ENCODE measurements around the gene SHISA8. TPM values are rescaled to one million over a fixed set of nuclear protein-coding genes. Genes with fewer than 3 reads are reported as not detected.

The SHISA8 gene
- total RNA-seq, 1 experiment from 2014 or later, result 3.2 TPM

DNA sequence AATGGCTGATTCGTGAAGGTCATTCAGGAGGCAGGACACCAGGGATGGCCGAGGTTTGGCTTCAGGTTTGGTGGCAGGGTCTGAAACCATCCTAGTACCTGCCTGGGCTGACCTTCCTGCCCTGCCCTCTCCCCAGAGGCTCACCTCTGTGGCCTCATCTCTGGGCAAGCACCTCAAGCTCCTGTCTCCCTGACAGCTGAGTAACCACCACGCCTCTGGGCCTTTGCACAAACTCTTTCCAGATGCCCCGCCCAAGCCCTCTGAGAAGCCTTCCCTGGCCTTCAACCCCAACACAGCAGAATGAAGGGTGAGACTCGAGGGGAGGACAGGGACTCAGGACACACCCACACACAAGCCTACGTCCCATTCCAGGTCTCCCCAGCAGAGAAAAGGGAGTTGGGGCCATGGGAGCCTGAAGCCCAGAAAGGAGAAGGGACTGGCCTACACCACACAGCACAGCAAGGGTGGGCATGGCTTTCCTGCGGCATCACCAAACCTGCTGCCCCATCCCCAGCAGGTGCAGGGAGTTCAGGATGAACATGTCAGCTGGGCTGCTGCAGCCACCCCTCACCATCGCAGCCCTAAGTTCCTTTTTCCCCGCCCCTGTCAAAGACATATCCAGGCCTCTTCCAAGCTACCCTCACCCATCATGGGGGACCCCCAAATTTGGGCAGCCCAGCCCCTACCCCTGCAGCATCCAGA lies 2.4 kb downstream of the SHISA8 start:
- peak; percentile 63 for DNase-seq
- H3K36me3 ChIP-seq (replicated peaks; ENCODE audit: control insufficient read depth, insufficient read depth, low read length), result peaks cover 3% of the 10 kb centered on the region
- peaks cover 85% of the 10 kb centered on the region for H3K27me3 ChIP-seq (ENCODE audit: control insufficient read depth, insufficient read depth, low read length)

DNA sequence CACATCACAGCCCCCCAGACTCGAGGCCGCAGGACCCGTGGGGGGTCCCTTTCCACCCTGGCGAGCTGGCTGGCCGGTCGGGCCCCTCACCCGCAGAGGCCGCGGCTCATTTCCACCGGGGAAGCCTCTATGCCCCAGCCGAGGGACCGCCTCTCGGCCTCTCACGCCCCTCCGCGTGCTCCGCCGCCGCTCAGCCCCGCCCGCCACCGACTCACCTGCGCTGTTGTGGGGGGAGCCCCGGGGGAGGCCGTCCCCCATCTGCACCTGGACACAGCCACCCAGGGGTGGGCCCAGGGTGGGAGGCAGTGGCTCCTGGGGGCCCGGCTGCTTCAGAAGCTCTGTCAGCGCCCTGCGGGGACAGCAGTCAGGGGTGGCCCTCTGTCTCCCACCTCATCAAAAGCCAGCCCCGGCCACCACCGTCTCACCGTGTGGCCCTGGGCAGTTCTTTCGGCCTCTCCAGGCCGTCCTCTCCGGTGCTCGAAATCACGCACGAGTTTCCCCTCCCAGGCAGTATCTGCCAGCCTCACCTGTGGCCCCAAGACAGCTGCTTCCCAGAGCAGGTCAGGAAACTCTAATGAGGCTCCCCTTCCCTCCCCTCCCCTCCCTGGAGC lies 3.8 kb downstream of the SHISA8 start:
- Histone ChIP-seq H3K27me3 (ENCODE audit: control insufficient read depth, insufficient read depth, low read length) (peaks cover 76% of the 10 kb centered on the region), H3K36me3 (replicated peaks; ENCODE audit: control insufficient read depth, insufficient read depth, low read length) (peaks cover 3% of the 10 kb centered on the region), H3K4me3 (ENCODE audit: insufficient read depth, low read depth, low read length) (no peak overlapping the region)
- DNase-seq, result peak; percentile 85

More for the DNA sequence above, 2.4 kb downstream of the SHISA8 start:
- H3K4me3 ChIP-seq (ENCODE audit: insufficient read depth, low read depth, low read length), result no peak overlapping the region

DNA sequence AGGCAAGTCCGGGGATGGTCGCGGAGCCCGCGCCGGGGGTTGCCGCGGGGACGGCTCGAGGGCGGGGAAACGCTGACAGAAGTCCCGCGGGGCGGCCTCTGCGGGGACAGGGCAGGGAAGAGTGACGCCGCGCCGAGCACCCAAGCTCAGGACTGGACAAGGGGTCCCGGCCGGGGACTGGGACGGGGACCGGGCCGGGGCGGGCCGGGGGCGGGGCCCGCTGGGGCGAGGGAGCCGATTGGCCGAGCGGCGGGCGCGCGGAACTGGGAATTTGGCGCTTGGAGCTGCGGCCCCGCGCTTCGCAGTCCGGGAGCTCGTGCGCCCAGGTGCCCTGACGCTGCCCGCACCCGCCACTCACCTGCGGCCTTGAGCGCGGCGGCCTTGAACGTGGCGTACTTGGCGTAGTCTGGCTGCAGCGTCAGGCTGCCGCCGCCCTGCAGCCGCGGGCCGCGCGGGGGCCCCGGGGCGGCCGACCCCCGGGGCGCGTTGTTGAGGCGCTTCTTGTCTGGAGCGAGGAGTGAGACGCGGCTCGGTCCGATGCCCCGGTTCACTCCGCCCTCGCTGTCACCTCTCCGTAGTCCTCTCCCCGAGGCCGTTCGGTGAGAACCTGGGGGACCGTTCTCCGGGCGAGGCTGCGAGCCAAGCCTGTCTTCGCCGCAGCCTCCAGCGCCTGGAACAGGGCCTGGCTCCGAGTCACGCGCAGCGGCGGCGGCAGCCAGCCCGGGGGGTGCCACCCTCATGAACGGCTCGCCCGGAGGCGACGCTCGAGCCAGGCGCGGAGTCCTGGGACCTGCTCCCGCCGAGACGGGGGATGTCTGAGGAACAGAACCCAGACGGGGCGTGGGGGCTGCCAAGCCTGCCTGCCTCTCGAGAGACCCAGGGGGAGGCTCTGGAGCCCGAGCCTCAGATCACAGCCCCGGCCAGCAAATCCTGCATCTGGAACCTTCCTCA lies 4.5 kb downstream of the SHISA8 start:
- Histone ChIP-seq H3K36me3 (replicated peaks; ENCODE audit: control insufficient read depth, insufficient read depth, low read length) (peaks cover 9% of the 10 kb centered on the region), H3K27me3 (ENCODE audit: control insufficient read depth, insufficient read depth, low read length) (peaks cover 68% of the 10 kb centered on the region), H3K4me3 (ENCODE audit: insufficient read depth, low read depth, low read length) (peak overlapping the region; percentile 32)
- DNase-seq, result peak; percentile 98

DNA sequence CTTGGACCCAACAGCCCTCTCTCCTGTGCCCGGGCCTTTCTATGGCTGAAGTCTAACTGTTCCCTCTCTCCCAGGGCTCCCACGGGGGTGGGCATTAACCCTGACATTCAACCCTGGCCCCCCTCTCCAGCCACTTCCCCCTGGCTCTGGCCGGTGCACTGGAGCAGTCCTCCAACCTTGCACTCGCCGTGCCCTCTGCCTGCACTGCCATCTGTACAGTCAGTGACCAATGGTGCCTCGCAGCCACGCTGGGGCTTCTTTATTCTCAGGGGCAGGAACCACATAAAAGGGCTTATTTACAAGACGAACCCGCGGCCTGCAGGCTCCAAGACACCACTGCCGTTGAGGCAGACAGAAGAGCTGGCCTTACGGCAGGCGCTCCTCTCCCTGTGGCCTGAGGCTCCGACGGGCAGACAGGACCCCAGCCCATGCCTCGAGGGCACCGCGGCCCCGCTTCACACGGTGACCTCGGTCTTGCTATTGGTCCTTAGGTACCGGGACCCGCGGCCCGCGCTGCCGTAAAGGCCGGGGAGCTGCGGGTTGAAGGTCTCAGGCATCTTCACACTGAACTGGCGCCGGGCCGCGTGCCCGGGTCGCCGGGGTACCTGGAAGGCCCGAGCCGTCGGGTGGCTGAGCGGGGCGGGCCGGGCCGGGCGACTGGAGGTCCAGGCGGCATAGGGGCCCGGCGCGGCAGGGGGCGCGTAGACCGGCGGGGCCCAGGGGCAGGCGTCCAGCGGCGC lies 5.4 kb downstream of the SHISA8 start:
- Histone ChIP-seq H3K27me3 (ENCODE audit: control insufficient read depth, insufficient read depth, low read length) (peaks cover 61% of the 10 kb centered on the region), H3K4me3 (ENCODE audit: insufficient read depth, low read depth, low read length) (peak overlapping the region; percentile 32), H3K36me3 (replicated peaks; ENCODE audit: control insufficient read depth, insufficient read depth, low read length) (peaks cover 16% of the 10 kb centered on the region)
- peak; percentile 88 for DNase-seq

DNA sequence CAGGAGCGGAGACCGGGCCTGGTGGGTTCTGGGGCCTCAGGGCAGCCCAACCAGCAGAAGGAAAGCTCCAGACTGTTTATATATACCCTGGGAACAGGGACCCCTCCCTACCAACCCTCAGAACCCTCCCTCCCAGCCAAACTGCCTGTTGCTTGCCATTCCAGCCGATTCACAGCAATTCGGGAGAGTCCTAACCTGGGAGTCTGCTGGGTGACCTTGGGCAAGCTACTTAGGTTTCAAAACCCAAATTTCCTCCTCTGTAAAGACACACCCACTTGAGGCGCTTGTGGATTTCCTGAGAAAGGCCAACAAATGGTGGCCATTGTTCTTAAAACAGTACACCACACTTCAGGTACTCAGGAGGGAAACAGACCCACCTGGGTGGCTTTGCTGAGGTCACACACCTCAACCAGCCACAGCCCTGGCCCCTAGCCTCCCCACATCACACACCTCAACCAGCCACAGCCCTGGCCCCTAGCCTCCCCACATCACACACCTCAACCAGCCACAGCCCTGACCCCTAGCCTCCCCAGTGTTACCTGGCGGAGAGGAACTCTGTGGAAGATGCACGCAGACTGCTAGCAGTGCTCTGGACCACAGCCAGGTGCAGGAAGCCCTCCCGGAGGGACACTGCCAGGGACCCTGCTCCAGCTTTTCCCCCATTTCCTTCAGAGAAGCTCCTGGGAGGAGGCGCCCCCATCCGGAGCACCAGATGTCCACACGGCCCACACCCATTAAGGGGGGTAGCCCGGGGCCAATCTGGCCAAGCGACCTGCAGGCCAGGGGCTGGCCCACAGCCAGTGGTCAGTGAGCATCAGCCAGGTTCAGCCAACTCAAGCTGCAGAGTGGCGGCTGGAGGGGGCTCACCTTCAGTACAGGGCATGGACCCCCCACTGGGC lies 6.2 kb downstream of the SHISA8 start:
- H3K4me3 ChIP-seq (ENCODE audit: insufficient read depth, low read depth, low read length), result no peak overlapping the region
- H3K36me3 ChIP-seq (replicated peaks; ENCODE audit: control insufficient read depth, insufficient read depth, low read length), result peaks cover 24% of the 10 kb centered on the region
- H3K27me3 ChIP-seq (ENCODE audit: control insufficient read depth, insufficient read depth, low read length), result peaks cover 53% of the 10 kb centered on the region
- peak; percentile 87 for DNase-seq

DNA sequence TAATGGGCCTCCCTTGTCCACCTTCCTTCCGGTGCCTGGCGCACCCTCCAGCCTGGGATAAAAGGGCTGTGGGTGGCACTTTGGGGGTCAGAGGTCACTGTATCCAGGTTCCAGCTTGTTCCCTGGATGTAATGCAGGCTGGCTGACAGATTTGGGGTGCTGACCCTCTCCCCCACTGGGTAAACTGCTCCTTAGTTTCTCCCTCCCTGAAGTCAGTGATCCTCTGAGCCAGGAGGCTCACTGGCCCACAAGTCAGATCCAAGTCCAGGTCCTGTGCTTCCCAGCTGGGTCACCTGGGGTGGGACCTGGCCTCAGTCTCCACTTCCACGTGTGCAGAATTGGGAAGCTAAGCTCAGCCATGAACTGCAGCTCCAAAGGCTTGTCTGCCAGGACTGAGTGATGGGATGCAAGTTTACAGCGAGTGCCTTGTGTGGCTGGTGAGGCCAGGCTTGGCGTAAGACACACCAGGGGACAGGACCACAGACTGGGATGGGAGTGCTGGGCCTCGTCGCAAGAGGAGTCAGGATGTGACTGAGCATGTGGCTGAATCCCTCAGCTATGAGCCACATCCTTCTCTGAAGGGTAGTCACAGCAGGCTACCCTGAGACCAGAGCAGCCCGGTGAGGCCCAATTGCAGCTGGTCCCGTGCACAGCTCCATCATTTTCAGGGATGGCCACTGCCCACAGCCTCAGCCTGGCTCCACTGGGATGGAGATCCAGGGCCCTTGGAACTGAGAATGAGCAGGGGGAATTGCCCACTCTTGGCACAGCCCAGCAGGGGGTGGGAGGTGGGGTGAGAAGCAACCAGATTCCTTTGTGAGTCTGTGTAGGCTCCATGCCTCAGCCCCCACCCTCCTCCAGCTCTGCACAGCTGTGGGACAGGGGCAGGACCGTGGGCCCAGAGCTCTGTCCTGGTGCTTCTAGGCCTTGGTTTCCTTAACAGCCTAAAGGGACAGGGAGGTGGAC lies 7.2 kb downstream of the SHISA8 start:
- Histone ChIP-seq H3K36me3 (replicated peaks; ENCODE audit: control insufficient read depth, insufficient read depth, low read length) (peaks cover 32% of the 10 kb centered on the region), H3K27me3 (ENCODE audit: control insufficient read depth, insufficient read depth, low read length) (peaks cover 43% of the 10 kb centered on the region), H3K4me3 (ENCODE audit: insufficient read depth, low read depth, low read length) (no peak overlapping the region)
- DNase-seq, result peak; percentile 74

DNA sequence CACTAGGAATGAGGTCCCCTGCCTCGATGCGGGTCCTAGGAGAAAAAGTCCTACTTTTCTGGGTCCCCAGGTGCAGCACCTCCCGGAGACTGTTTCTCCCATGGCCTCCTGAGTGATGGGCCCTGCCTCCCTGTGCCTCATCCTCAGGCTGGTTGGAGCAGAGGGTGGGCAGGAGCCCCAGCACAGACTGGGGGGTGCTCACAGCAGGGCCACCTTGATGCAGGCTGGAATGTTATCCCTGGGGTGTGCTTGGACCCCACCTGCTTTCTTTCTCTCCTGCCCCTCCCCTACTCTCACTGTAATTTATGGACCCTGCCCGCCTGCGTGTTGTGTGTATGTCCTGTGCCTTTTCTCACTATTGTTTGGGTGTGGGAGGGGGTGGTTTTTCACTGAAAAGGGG lies 8.1 kb downstream of the SHISA8 start:
- Histone ChIP-seq H3K36me3 (replicated peaks; ENCODE audit: control insufficient read depth, insufficient read depth, low read length) (peaks cover 39% of the 10 kb centered on the region), H3K27me3 (ENCODE audit: control insufficient read depth, insufficient read depth, low read length) (peaks cover 34% of the 10 kb centered on the region), H3K4me3 (ENCODE audit: insufficient read depth, low read depth, low read length) (no peak overlapping the region)
- peak; percentile 36 for DNase-seq

DNA sequence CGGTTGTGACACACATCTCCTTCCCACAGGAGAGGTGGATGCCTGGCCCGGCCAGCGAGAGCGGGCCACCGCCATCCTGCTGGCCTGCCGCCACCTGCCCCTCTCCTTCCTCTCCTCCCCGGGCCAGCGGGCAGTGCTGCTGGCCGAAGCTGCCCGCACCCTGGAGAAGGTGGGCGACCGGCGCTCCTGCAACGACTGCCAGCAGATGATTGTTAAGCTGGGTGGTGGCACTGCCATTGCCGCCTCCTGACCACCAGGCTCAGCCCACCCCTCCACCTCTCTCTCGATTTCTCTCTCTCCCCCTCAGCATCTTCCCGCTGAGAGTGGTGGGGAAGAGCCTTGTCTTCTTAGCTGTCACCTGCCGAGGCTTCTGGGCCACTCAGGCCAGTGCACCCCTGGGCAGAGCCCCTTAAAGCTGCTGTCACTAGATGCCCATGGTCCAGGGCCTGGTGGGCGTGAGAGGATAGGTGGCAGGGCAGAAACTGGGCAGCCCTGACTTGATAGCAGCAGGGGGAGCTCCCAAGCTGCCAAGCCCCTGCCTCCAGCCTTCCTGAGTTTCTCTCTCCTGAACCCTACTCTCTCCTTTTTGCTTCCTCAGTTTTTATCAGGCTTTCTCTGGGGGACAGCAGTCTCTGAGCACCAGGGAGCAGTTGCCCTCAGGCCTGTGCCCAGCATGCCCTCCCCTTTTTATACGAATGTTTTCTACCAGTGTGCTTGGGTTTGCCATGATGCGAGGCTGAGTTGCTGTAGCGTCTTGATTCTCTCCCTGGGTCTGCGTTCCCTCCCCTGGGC lies 9.3 kb downstream of the SHISA8 start:
- H3K4me3 ChIP-seq (ENCODE audit: insufficient read depth, low read depth, low read length), result no peak overlapping the region
- H3K27me3 ChIP-seq (ENCODE audit: control insufficient read depth, insufficient read depth, low read length), result peaks cover 22% of the 10 kb centered on the region
- peak; percentile 56 for DNase-seq
- H3K36me3 ChIP-seq (replicated peaks; ENCODE audit: control insufficient read depth, insufficient read depth, low read length), result peaks cover 47% of the 10 kb centered on the region

DNA sequence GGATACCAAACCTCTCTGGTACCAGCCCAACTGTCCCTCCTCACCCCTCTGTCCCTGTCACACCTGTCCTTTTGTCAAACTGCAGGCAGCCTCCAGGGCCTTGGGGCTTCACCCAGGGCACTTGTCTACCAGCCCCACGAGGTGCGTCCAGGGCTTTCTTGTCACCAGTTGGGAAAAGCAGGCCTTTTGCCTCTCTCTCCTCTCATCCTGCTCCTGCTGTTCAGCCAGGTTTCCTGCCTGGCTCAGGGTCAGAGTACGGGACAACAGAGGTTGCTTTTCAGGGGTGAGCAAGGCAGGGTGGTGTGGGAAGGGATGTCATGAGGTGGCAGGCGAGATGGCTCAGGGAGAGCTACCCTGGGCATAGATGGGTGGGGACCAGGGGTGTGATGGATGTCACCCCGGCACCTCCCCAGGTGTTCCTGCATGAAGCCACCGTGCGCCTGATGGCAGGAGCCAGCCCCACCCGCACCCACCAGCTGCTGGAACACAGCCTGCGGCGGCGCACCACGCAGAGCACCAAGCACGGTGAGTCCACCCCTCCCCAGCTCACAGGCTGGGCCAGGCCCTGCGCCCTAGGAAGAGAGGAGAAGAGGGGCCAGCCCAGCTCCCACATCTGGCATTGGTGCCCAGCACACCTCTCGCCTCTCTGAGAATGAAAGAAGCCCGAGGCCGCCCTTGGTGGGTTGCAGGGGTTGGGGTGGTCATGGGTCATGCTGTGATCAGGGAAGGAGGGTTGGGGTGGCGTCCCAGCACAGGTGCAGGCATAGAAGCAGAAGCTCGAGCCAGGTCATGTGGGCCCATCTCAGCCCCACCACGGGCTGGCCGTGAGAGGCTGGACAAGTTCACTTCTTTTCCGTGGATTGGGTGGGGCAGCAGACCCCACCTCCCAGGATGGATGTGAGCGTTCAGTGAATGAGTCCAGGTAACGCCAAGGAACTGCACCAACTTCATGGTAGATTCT lies 10.1 kb downstream of the SHISA8 start:
- DNase-seq, result no peak
- no peak overlapping the region for H3K4me3 ChIP-seq (ENCODE audit: insufficient read depth, low read depth, low read length)
- H3K36me3 ChIP-seq (replicated peaks; ENCODE audit: control insufficient read depth, insufficient read depth, low read length), result peaks cover 55% of the 10 kb centered on the region
- peaks cover 14% of the 10 kb centered on the region for H3K27me3 ChIP-seq (ENCODE audit: control insufficient read depth, insufficient read depth, low read length)

DNA sequence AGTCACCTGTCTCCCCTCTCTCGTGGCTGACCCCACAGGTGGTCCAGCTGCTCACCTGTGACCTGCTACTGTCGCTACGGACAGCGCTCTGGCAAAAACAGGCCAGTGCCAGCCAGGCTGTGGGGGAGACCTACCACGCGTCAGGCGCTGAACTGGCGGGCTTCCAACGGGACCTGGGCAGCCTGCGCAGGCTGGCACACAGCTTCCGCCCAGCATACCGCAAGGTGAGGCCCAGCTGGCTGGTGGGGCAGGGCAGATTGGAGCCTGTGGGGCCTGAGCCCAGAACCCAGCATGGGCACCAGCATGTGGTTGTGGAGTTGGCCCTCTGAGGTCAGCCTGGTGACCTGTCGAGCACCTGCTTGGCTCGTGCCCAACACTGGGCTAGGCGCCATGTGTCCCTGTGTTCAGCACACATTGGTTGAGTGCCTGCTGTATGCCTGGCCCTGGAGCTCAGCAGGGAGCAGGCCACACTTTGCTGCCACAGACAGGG lies 11.9 kb downstream of the SHISA8 start:
- peaks cover 68% of the 10 kb centered on the region for H3K36me3 ChIP-seq (replicated peaks; ENCODE audit: control insufficient read depth, insufficient read depth, low read length)
- no peak for DNase-seq
- H3K4me3 ChIP-seq (ENCODE audit: insufficient read depth, low read depth, low read length), result no peak overlapping the region
- H3K27me3 ChIP-seq (ENCODE audit: control insufficient read depth, insufficient read depth, low read length), result no peaks in the 10 kb centered on the region; the same call in 1 of the 2 replicates

DNA sequence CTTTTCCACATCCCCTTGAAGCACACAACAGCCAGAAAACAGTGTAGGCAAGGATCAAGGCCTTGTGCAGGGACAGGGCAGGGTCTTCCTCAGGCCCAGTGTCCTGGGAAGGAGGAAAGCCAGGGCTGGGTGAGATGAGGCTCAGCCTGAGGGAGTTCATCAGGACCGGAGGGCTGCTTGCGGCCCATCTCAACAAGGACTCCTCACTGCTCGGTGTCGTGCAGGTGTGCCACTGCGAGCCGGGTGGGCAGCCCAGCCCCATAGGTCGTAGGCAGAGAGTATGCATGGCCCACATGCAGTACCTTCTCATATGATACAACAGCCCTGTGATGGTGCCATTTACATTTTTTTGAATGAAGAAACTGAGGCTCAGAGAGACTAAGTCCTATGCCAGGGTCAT lies 12.9 kb downstream of the SHISA8 start:
- no peak for DNase-seq
- Histone ChIP-seq H3K36me3 (replicated peaks; ENCODE audit: control insufficient read depth, insufficient read depth, low read length) (peaks cover 73% of the 10 kb centered on the region), H3K27me3 (ENCODE audit: control insufficient read depth, insufficient read depth, low read length) (no peaks in the 10 kb centered on the region)

More for the DNA sequence above, 12.9 kb downstream of the SHISA8 start:
- no peak overlapping the region for H3K4me3 ChIP-seq (ENCODE audit: insufficient read depth, low read depth, low read length)

Data from H7 (cell line).